CD4-positive, alpha-beta T cell (primary cell): Measurements from ENCODE around the gene PLEKHF1. TPM values are rescaled to one million over a fixed set of nuclear protein-coding genes. Genes with fewer than 3 reads are reported as not detected.
"Not testable (repeated sequence)": the region's sequence is repeated elsewhere in the genome, so short reads cannot be mapped to it uniquely, and the experiment has no call there.

Experiments used
- ATAC-seq: fragments of 200-7000 bp; cut with Tn5 transposase; one replicate; pipeline ENCODE4 v1.10.0; 2022; ENCODE audit warnings: mild to moderate bottlenecking; ENCODE audit not compliant: poor library complexity
- CTCF ChIA-PET: fragments of 350-600 bp; sonication (Branson Sonifier 250); formaldehyde crosslinking; loops from one replicate; lab custom pipeline; 2021; ENCODE audit warnings: antibody characterized with exemption, inconsistent platforms; lab: Charles Lee
- POLR2A ChIA-PET: fragments of 350-600 bp; sonication (Branson Sonifier 250); formaldehyde crosslinking; loops from one replicate; lab custom pipeline; 2021; ENCODE audit warnings: antibody characterized with exemption, inconsistent platforms; lab: Charles Lee
- DNase-seq, 14 experiments: peaks; one replicate each; pipeline ENCODE4 v3.0.0-alpha.2; 2013 to 2020; ENCODE audit warnings: mixed read lengths in 2 of 14
- H3K27ac ChIP-seq, 2 donors: one replicate each; pipeline versions ENCODE4 v1.5.1 to v1.7.0; 2013; ENCODE audit warnings: low read length in 2 of 2, low read depth in 1 of 2, mild to moderate bottlenecking in 1 of 2
- H3K27me3 ChIP-seq, 2 experiments: 1 replicate in 1 of 2; 2 replicates in 1 of 2; pipeline versions ENCODE4 v1.6.1 to v1.7.0; 2013; ENCODE audit warnings: low read length in 2 of 2, control low read depth in 1 of 2, mild to moderate bottlenecking in 1 of 2, moderate library complexity in 1 of 2; ENCODE audit not compliant: insufficient read depth in 2 of 2, control insufficient read depth in 1 of 2
- H3K36me3 ChIP-seq: one replicate; pipeline ENCODE4 v1.6.1; 2013; ENCODE audit warnings: low read length, control low read depth; ENCODE audit not compliant: insufficient read depth
- H3K4me1 ChIP-seq: one replicate; pipeline ENCODE4 v1.6.1; 2013; ENCODE audit warnings: low read length, control low read depth; ENCODE audit not compliant: insufficient read depth
- H3K4me3 ChIP-seq: one replicate; pipeline ENCODE4 v1.5.1; 2013; ENCODE audit warnings: mild to moderate bottlenecking, low read length, moderate library complexity
- H3K9me3 ChIP-seq, 2 experiments: 1 replicate in 1 of 2; 2 replicates in 1 of 2; pipeline versions ENCODE4 v1.6.1 to v1.7.0; 2013; ENCODE audit warnings: low read length in 2 of 2, mild to moderate bottlenecking in 2 of 2, control low read depth in 1 of 2, moderate library complexity in 1 of 2; ENCODE audit not compliant: control insufficient read depth in 1 of 2, insufficient read depth in 1 of 2
- H3K27ac Mint-ChIP-seq: one replicate; pipeline ENCODE4 v1.8.0; 2020; ENCODE audit warnings: mixed read lengths
- H3K27me3 Mint-ChIP-seq: one replicate; pipeline ENCODE4 v1.8.0; 2021; ENCODE audit warnings: mixed read lengths
- H3K36me3 Mint-ChIP-seq: one replicate; pipeline ENCODE4 v1.8.0; 2021; ENCODE audit warnings: low read depth, mixed read lengths
- H3K4me1 Mint-ChIP-seq: one replicate; pipeline ENCODE4 v1.8.0; 2021; ENCODE audit warnings: low read depth, mixed read lengths
- H3K4me3 Mint-ChIP-seq: one replicate; pipeline ENCODE4 v1.8.0; 2020; ENCODE audit warnings: mild to moderate bottlenecking, mixed read lengths
- H3K9me3 Mint-ChIP-seq: one replicate; pipeline ENCODE4 v1.8.0; 2020; ENCODE audit warnings: mixed read lengths
- intact Hi-C, 2 experiments: fragments of 100-400 bp; cut with DNase I in 1 of 2; cut with micrococcal nuclease in 1 of 2; formaldehyde crosslinking; loops; one replicate each; pipeline versions ENCODE4 v1.15.1 to v1.9.0; 2023 to 2025; cut with DNase I, micrococcal nuclease
- total RNA-seq, 174 experiments: library from RNA in 2 of 174; stranded (reverse) in 2 of 174; gene quantifications; one replicate each; pipeline ENCODE4 v1.2.3 and lab custom pipeline; 2021 to 2026
- TF ChIP-seq, protein P1 (sequence below): fragments of 200-600 bp; IDR thresholded peaks from one replicate; pipeline ENCODE4 v1.8.0; 2022; ENCODE audit warnings: antibody characterized with exemption, mild to moderate bottlenecking

Gene PLEKHF1
- total RNA-seq, 2 experiments from 2014 or later: 37.5 to 41.0 TPM

DNA sequence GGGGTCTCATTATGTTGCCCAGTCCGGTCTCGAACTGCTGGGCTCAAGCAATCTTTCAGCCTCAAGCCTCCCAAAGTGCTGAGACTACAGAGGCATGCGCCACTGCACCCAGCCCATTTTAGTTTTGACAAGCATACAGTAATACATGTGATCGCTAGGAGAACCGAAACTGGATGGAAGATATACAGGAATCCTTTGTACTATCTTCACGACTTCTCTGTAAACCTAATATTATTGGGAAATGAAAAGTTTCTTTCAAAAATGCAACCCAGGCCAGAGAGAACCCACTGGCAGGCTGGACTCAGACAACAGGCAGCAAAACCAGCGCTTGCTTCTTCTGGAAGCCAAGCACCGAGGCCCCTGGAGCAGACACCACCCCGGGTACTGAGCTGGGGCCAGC, 40.4 kb downstream of the PLEKHF1 start:
- peaks cover 66% of the 10 kb centered on the region for H3K36me3 ChIP-seq
- no peaks in the 10 kb centered on the region for H3K27me3 Mint-ChIP-seq
- H3K4me3 Mint-ChIP-seq: no peak overlapping the region
- ATAC-seq (no peak), DNase-seq (no peak)
- peaks cover 30% of the 10 kb centered on the region for H3K4me1 ChIP-seq
- ChIA-PET CTCF (no interaction called here), POLR2A (interaction anchor here (1.1 to 1.4 kb wide), 4 partner anchors 9 to 100 kb away, joined by 4 to 6 read pairs (median 4); partner anchors contain the start of genes PLEKHF1 and POP4)
- H3K27ac Mint-ChIP-seq: peak overlapping the region; percentile 49
- no peaks in the 10 kb centered on the region for H3K9me3 ChIP-seq
- TF ChIP-seq, protein P1, sequence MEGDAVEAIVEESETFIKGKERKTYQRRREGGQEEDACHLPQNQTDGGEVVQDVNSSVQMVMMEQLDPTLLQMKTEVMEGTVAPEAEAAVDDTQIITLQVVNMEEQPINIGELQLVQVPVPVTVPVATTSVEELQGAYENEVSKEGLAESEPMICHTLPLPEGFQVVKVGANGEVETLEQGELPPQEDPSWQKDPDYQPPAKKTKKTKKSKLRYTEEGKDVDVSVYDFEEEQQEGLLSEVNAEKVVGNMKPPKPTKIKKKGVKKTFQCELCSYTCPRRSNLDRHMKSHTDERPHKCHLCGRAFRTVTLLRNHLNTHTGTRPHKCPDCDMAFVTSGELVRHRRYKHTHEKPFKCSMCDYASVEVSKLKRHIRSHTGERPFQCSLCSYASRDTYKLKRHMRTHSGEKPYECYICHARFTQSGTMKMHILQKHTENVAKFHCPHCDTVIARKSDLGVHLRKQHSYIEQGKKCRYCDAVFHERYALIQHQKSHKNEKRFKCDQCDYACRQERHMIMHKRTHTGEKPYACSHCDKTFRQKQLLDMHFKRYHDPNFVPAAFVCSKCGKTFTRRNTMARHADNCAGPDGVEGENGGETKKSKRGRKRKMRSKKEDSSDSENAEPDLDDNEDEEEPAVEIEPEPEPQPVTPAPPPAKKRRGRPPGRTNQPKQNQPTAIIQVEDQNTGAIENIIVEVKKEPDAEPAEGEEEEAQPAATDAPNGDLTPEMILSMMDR: no peak
- no peak overlapping the region for H3K4me3 ChIP-seq
- H3K27me3 ChIP-seq: no peaks in the 10 kb centered on the region
- H3K4me1 Mint-ChIP-seq: peaks cover 32% of the 10 kb centered on the region
- intact Hi-C loops: no loop called here
- no peaks in the 10 kb centered on the region for H3K9me3 Mint-ChIP-seq
- no peak overlapping the region for H3K27ac ChIP-seq
- peaks cover 55% of the 10 kb centered on the region for H3K36me3 Mint-ChIP-seq

DNA sequence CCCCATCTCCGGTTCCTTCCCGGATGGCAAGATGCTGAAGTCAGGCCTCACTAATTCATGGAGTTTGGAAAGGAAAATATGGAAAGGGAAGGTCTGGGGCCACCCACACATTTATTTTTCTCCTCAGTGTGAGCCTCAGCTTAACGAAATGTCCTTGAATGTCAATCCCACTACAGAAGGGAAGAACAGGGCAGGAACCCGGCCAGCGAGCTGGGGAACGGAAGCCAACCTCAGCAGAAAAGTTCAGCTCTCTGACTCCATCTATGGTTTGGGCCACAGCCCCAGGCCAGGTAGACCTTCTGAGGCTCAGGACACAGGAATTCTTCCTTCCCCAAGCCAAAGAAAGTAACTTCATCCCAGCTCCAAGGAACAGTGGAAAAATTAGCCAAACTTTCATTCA, 41.4 kb downstream of the PLEKHF1 start:
- peaks cover 61% of the 10 kb centered on the region for H3K36me3 ChIP-seq
- no peak for ATAC-seq
- no peaks in the 10 kb centered on the region for H3K27me3 Mint-ChIP-seq

DNA sequence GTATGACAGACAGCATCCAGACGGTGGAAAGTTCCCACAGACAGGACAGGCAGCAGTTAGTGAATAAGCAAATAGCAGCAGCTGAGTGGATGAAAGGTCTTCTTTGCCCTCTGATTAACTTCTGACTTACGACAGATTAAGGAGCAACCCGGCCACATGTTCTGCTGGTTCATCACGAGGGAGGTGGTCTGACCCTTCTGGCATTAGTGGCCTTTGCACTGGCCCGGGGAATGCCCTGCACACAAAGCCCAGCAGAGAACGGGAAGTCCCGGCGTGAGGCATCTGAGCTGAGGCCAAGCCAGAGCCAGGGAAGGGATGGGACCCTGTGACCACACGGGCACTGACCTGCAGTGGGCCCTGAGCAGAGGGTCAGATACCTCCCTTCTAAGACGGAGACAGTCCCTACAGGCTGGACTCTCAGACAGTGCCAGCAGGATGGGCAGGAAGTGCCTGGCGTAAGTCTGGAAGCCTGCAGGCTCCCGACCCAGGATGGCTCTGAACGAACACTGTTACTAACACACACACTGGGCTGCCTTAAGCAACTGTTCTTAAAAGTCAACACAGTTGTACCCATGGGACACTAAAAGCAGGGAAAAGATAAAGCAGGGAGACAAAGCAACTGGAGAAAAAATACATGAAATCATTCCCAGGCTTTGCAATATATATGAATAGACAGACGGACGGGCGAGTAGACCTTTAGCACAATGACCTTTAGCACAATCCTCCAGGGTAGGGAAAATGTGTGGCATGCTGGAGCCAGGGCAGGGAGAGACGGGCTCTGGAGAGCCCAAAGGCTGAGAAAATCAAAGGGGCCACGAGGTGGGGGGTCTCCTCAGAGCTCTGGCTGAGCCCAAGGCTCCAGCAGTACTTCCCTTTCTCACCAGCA, 43.5 kb downstream of the PLEKHF1 start:
- Histone ChIP-seq H3K4me1 (peaks cover 61% of the 10 kb centered on the region), H3K27me3 (no peaks in the 10 kb centered on the region), H3K27ac (no peak overlapping the region), H3K9me3 (no peaks in the 10 kb centered on the region), H3K4me3 (no peak overlapping the region), H3K36me3 (peaks cover 43% of the 10 kb centered on the region)
- H3K9me3 Mint-ChIP-seq: no peaks in the 10 kb centered on the region
- TF ChIP-seq, protein P1: no peak
- peaks cover 62% of the 10 kb centered on the region for H3K4me1 Mint-ChIP-seq
- intact Hi-C loops: no loop called here
- peaks cover 55% of the 10 kb centered on the region for H3K36me3 Mint-ChIP-seq
- ATAC-seq (no peak), DNase-seq (no peak)
- CTCF ChIA-PET: no interaction called here
- peak overlapping the region; percentile 25 for H3K4me3 Mint-ChIP-seq
- POLR2A ChIA-PET: interaction anchor here (0.9 to 1.1 kb wide), 2 partner anchors 102 to 103 kb away, joined by 3 read pairs; partner anchors contain the start of gene POP4
- no peaks in the 10 kb centered on the region for H3K27me3 Mint-ChIP-seq
- H3K27ac Mint-ChIP-seq: peak overlapping the region; percentile 89

More for the DNA sequence above, 41.4 kb downstream of the PLEKHF1 start:
- peaks cover 41% of the 10 kb centered on the region for H3K4me1 Mint-ChIP-seq
- DNase-seq: no peak
- no peaks in the 10 kb centered on the region for H3K9me3 Mint-ChIP-seq
- intact Hi-C loops: no loop called here
- CTCF ChIA-PET: interaction anchor here (1.6 kb wide), 1 partner anchor 10 kb away, joined by 6 read pairs; no protein-coding TSS in a partner anchor
- Histone ChIP-seq H3K27me3 (no peaks in the 10 kb centered on the region), H3K4me1 (peaks cover 39% of the 10 kb centered on the region), H3K4me3 (no peak overlapping the region), H3K9me3 (no peaks in the 10 kb centered on the region), H3K27ac (no peak overlapping the region)
- POLR2A ChIA-PET: interaction anchor here (1.1 to 1.5 kb wide), 5 partner anchors 8 to 100 kb away, joined by 3 to 6 read pairs (median 4); partner anchors contain the start of genes PLEKHF1 and POP4
- TF ChIP-seq, protein P1: no peak
- no peak overlapping the region for H3K4me3 Mint-ChIP-seq
- peak overlapping the region; percentile 49 for H3K27ac Mint-ChIP-seq
- peaks cover 49% of the 10 kb centered on the region for H3K36me3 Mint-ChIP-seq

DNA sequence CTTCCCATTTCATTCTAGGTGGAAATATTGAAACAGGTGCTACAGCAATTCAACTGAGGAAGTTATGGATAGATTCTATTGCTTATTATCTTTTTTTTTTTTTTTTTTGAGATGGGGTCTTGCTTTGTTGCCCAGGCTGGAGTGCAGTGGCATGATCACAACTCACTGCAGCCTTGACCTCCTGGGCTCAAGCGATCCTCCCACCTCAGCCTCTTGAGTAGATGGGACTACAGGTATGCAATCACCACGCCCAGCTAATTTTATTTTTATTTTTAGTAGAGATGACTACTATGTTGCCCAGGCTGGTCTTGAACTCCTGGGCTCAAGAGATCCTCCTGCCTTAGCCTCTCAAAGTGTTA, 44.2 kb downstream of the PLEKHF1 start:
- CTCF ChIA-PET, DNase-seq, H3K27me3 ChIP-seq, H3K9me3 ChIP-seq, intact Hi-C loops, H3K9me3 Mint-ChIP-seq, H3K27me3 Mint-ChIP-seq, H3K4me3 Mint-ChIP-seq, ATAC-seq, H3K4me3 ChIP-seq: not testable (repeated sequence)
- Histone ChIP-seq H3K27ac (peak overlapping the region in 1 of 2 donors; percentile 33), H3K4me1 (peaks cover 67% of the 10 kb centered on the region), H3K36me3 (peaks cover 39% of the 10 kb centered on the region)
- peaks cover 57% of the 10 kb centered on the region for H3K36me3 Mint-ChIP-seq
- H3K27ac Mint-ChIP-seq: peak overlapping the region; percentile 89
- H3K4me1 Mint-ChIP-seq: peaks cover 67% of the 10 kb centered on the region
- POLR2A ChIA-PET: interaction anchor here (1.1 kb wide), 1 partner anchor 103 kb away, joined by 3 read pairs; the partner anchor contains the start of gene POP4
